GM12864 (cell line): ENCODE measurements around the gene POLL.

Source experiments
- DNase-seq: peaks from one replicate; pipeline ENCODE4 v3.0.0-alpha.2; 2011; ENCODE audit warnings: low read depth
- H3K4me3 ChIP-seq: 2 replicates; pipeline ENCODE4 v1.5.1; 2011; ENCODE audit warnings: mild to moderate bottlenecking, low read depth, low read length, control low read depth
- CTCF ChIP-seq: IDR thresholded peaks from 2 replicates; pipeline ENCODE4 v1.5.1; 2011; ENCODE audit warnings: low read depth, mild to moderate bottlenecking, moderate library complexity, low read length, control low read depth, inconsistent platforms; ENCODE audit errors: missing control alignments

Gene POLL

GRCh38 chr10:101578192-101578591 lies 9.9 kb downstream of the POLL start:
- H3K4me3 ChIP-seq: no peak overlapping the region
- no peak for DNase-seq
- no peak for TF ChIP-seq CTCF

GRCh38 chr10:101577121-101577871 lies 10.8 kb downstream of the POLL start:
- TF ChIP-seq CTCF: no peak
- no peak overlapping the region for H3K4me3 ChIP-seq
- DNase-seq: no peak

- TF ChIP-seq CTCF: no peak
- no peak overlapping the region for H3K4me3 ChIP-seq
- DNase-seq: no peak
These were observed 11.7 kb downstream of the POLL start for GRCh38 chr10:101576211-101576863.

- no peak overlapping the region for H3K4me3 ChIP-seq
- TF ChIP-seq CTCF: no peak
- DNase-seq: no peak
These were observed 12.4 kb downstream of the POLL start for GRCh38 chr10:101575580-101576210.

- no peak for TF ChIP-seq CTCF
- DNase-seq: no peak
- no peak overlapping the region for H3K4me3 ChIP-seq
These were observed 13.0 kb downstream of the POLL start for GRCh38 chr10:101575091-101575490.

GRCh38 chr10:101573885-101574753 lies 13.9 kb downstream of the POLL start:
- no peak overlapping the region for H3K4me3 ChIP-seq
- no peak for TF ChIP-seq CTCF
- DNase-seq: no peak
